Fibroblast of lung (primary cell): ENCODE results near the gene BMP7.

Experiments
- CTCF ChIP-seq, 2 donors: IDR thresholded peaks in 1 of 2; conservative IDR thresholded peaks in 1 of 2; 1 replicate in 1 of 2; 2 replicates in 1 of 2; pipeline ENCODE4 v1.5.1; 2011 to 2012; ENCODE audit warnings: low read length in 2 of 2, control low read depth in 1 of 2, inconsistent platforms in 1 of 2, low read depth in 1 of 2, mild to moderate bottlenecking in 1 of 2
- EZH2 ChIP-seq: IDR thresholded peaks from 2 replicates; pipeline ENCODE4 v1.5.1; 2012; ENCODE audit warnings: low read length, control low read depth, mild to moderate bottlenecking; ENCODE audit errors: missing control alignments

GRCh38 chr20:57262784-57263609 is 3.4 kb downstream of the BMP7 start:
- TF ChIP-seq CTCF (conservative IDR thresholded peaks at IDR 0.05 in 1 of 2, IDR thresholded peaks at IDR 0.05 in 1 of 2; ENCODE audit: low read depth in 1 of 2, low read length in 2 of 2): no peak
- no peak for TF ChIP-seq EZH2
